IMR-90 (cell line): ENCODE measurements around the gene C2. TPM values are rescaled to one million over a fixed set of nuclear protein-coding genes. Genes with fewer than 3 reads are reported as not detected.

Source experiments
- ATAC-seq: fragments of 200-7000 bp; cut with Tn5 transposase; 2 replicates; pipeline ENCODE4 v1.9.1; 2020; ENCODE audit warnings: low read depth, mild to moderate bottlenecking, moderate library complexity
- BruUV-seq: library from RNA; stranded (reverse); fragments of 400-500 nt; replicated peaks from 2 replicates; lab custom pipeline; 2021; lab: Mats Ljungman, UMichigan
- CTCF ChIA-PET: fragments of 300-600 bp; formaldehyde crosslinking; extraction: SDS; loops from one replicate; lab custom pipeline; 2021; ENCODE audit warnings: antibody characterized with exemption; lab: Yijun Ruan, JAX
- POLR2A ChIA-PET: fragments of 300-600 bp; sonication (Branson Sonifier 250); formaldehyde crosslinking; loops from one replicate; lab custom pipeline; 2022; ENCODE audit warnings: antibody characterized with exemption; ENCODE audit not compliant: unreplicated experiment; lab: Charles Lee
- DNase-seq: peaks from one replicate; pipeline ENCODE4 v3.0.0; 2013
- H2AFZ ChIP-seq: replicated peaks from 2 replicates; pipeline ENCODE3; 2013; ENCODE audit warnings: low read length, mild to moderate bottlenecking; ENCODE audit not compliant: poor library complexity
- H2AK5ac ChIP-seq: 2 replicates; pipeline ENCODE4 v1.6.1; 2013; ENCODE audit warnings: low read depth, low read length, inconsistent platforms
- H2AK9ac ChIP-seq: replicated peaks from 2 replicates; pipeline ENCODE3; 2013; ENCODE audit warnings: mild to moderate bottlenecking, low read depth, low read length, moderate library complexity; ENCODE audit not compliant: poor library complexity
- H2BK120ac ChIP-seq: 2 replicates; pipeline ENCODE4 v1.6.1; 2013; ENCODE audit warnings: low read depth, low read length, inconsistent platforms
- H2BK15ac ChIP-seq: 3 replicates; pipeline ENCODE4 v1.6.1; 2013; ENCODE audit warnings: low read depth, low read length, inconsistent platforms
- H2BK20ac ChIP-seq: 2 replicates; pipeline ENCODE4 v1.6.1; 2013; ENCODE audit warnings: low read depth, mild to moderate bottlenecking, inconsistent platforms, low read length, moderate library complexity
- H2BK5ac ChIP-seq: 2 replicates; pipeline ENCODE4 v1.6.1; 2013; ENCODE audit warnings: mild to moderate bottlenecking, low read depth, low read length, inconsistent platforms; ENCODE audit not compliant: poor library complexity, severe bottlenecking
- H3K14ac ChIP-seq: replicated peaks from 2 replicates; pipeline ENCODE4 v1.6.1; 2013; ENCODE audit warnings: low read depth, low read length, inconsistent platforms
- H3K18ac ChIP-seq: 2 replicates; pipeline ENCODE4 v1.6.1; 2013; ENCODE audit warnings: low read depth, low read length, control low read depth
- H3K23ac ChIP-seq: 2 replicates; pipeline ENCODE4 v1.6.1; 2013; ENCODE audit warnings: low read depth, low read length, inconsistent platforms
- H3K27ac ChIP-seq: 2 replicates; pipeline ENCODE4 v1.5.1; 2013; ENCODE audit warnings: mild to moderate bottlenecking, control low read depth, low read length; ENCODE audit not compliant: insufficient read depth
- H3K27me3 ChIP-seq: 2 replicates; pipeline ENCODE4 v1.6.1; 2013; ENCODE audit warnings: low read length; ENCODE audit not compliant: control insufficient read depth, insufficient read depth
- H3K36me3 ChIP-seq: 2 replicates; pipeline ENCODE4 v1.6.1; 2013; ENCODE audit warnings: low read length, mixed read lengths; ENCODE audit not compliant: control insufficient read depth, insufficient read depth
- H3K4ac ChIP-seq: 2 replicates; pipeline ENCODE4 v1.6.1; 2013; ENCODE audit warnings: low read depth, low read length, inconsistent platforms
- H3K4me1 ChIP-seq: 2 replicates; pipeline ENCODE4 v1.6.1; 2013; ENCODE audit warnings: low read length, mixed read lengths; ENCODE audit not compliant: control insufficient read depth, insufficient read depth
- H3K4me2 ChIP-seq: 2 replicates; pipeline ENCODE4 v1.6.1; 2013; ENCODE audit warnings: low read depth, mild to moderate bottlenecking, control low read depth, low read length, moderate library complexity
- H3K4me3 ChIP-seq: 2 replicates; pipeline ENCODE4 v1.5.1; 2013; ENCODE audit warnings: low read depth, mild to moderate bottlenecking, control low read depth, low read length, moderate library complexity; ENCODE audit not compliant: insufficient read depth
- H3K56ac ChIP-seq: 2 replicates; pipeline ENCODE4 v1.6.1; 2013; ENCODE audit warnings: low read length, inconsistent platforms; ENCODE audit not compliant: insufficient read depth; ENCODE audit errors: extremely low read depth
- H3K79me1 ChIP-seq, 2 experiments: 2 replicates each; pipeline ENCODE4 v1.6.1; 2013; ENCODE audit warnings: low read length in 2 of 2, inconsistent platforms in 1 of 2, low read depth in 1 of 2
- H3K9ac ChIP-seq: 2 replicates; pipeline ENCODE4 v1.6.1; 2013; ENCODE audit warnings: low read depth, low read length, control low read depth
- H3K9me1 ChIP-seq: 2 replicates; pipeline ENCODE4 v1.6.1; 2013; ENCODE audit warnings: low read length, inconsistent platforms; ENCODE audit not compliant: insufficient read depth
- H3K9me3 ChIP-seq: 2 replicates; pipeline ENCODE4 v1.6.1; 2013; ENCODE audit warnings: low read length; ENCODE audit not compliant: control insufficient read depth, insufficient read depth
- H4K20me1 ChIP-seq: 2 replicates; pipeline ENCODE4 v1.6.1; 2013; ENCODE audit warnings: low read length, inconsistent platforms; ENCODE audit not compliant: insufficient read depth
- H4K5ac ChIP-seq: 2 replicates; pipeline ENCODE4 v1.6.1; 2013; ENCODE audit warnings: mild to moderate bottlenecking, low read depth, low read length, control low read depth
- H4K8ac ChIP-seq, 2 experiments: 2 replicates each; pipeline ENCODE4 v1.6.1; 2013; ENCODE audit warnings: low read depth in 2 of 2, low read length in 2 of 2, control low read depth in 1 of 2, inconsistent platforms in 1 of 2
- H4K91ac ChIP-seq: 2 replicates; pipeline ENCODE4 v1.6.1; 2013; ENCODE audit warnings: low read depth, low read length, inconsistent platforms; ENCODE audit not compliant: insufficient read depth
- BHLHE40 ChIP-seq: fragments of 150-350 bp; IDR thresholded peaks from 2 replicates; pipeline ENCODE4 v1.6.1; 2016; ENCODE audit warnings: mild to moderate bottlenecking, low read depth, low read length
- CHD1 ChIP-seq: IDR thresholded peaks from 2 replicates; pipeline ENCODE4 v1.6.1; 2012; ENCODE audit warnings: low read depth, low read length, improper control_type of control experiment
- MAFK ChIP-seq: IDR thresholded peaks from 2 replicates; pipeline ENCODE4 v1.6.1; 2012; ENCODE audit warnings: low read depth, low read length, improper control_type of control experiment
- MXI1 ChIP-seq: IDR thresholded peaks from 2 replicates; pipeline ENCODE4 v1.6.1; 2012; ENCODE audit warnings: low read depth, mild to moderate bottlenecking, low read length, moderate library complexity, borderline replicate concordance
- POLR2A ChIP-seq: IDR thresholded peaks from 2 replicates; pipeline ENCODE4 v1.6.1; 2012; ENCODE audit warnings: mild to moderate bottlenecking, low read depth, low read length
- RFX5 ChIP-seq: IDR thresholded peaks from 2 replicates; pipeline ENCODE4 v1.8.0; 2012; ENCODE audit warnings: low read depth, mild to moderate bottlenecking, low read length, moderate library complexity
- SMC3 ChIP-seq: fragments of 150-350 bp; IDR thresholded peaks from 2 replicates; pipeline ENCODE4 v1.6.1; 2016; ENCODE audit warnings: low read depth, mild to moderate bottlenecking, antibody characterized with exemption, low read length, moderate library complexity
- WGBS, 2 experiments: methylation state at CpG; one replicate each; pipeline versions ENCODE4 v1.1.5 to v1.1.7; 2013; ENCODE audit warnings: missing lambda C conversion rate in 2 of 2; ENCODE audit not compliant: insufficient read length in 1 of 2; ENCODE audit errors: extremely low coverage in 2 of 2; 5-methylcytosine and 5-hydroxymethylcytosine counted together
- dilution Hi-C: fragments of 300-500 bp; cut with HindIII; formaldehyde crosslinking; loops from one replicate; pipeline ENCODE4 v1.14.3; 2018; ENCODE audit warnings: low sequenced_read_pairs; ENCODE audit not compliant: unreplicated experiment
- in situ Hi-C: fragments of 300-500 bp; cut with MboI; formaldehyde crosslinking; loops from 3 replicates; pipeline ENCODE4 v1.14.3; 2019; ENCODE audit warnings: low sequenced_read_pairs, inconsistent platforms, mixed read lengths
- intact Hi-C: fragments of 100-400 bp; cut with micrococcal nuclease; formaldehyde crosslinking; loops from 2 replicates; pipeline ENCODE4 v1.10.0; 2022
- polyA plus RNA-seq, 3 experiments: library from polyadenylated mRNA; depleted of rRNA; stranded (reverse); fragments of >200 nt; gene quantifications; 2 replicates each; pipeline ENCODE4 v1.2.3, GENCODE V29; 2012; ENCODE audit warnings: low replicate concordance in 1 of 3
- total RNA-seq: library from RNA; depleted of rRNA; stranded (reverse); fragments of >200 nt; gene quantifications from 2 replicates; pipeline ENCODE4 v1.2.3, GENCODE V29; 2012
- TF ChIP-seq, protein P1 (sequence below): fragments of 150-350 bp; IDR thresholded peaks from 2 replicates; pipeline ENCODE4 v1.6.1; 2017; ENCODE audit warnings: mild to moderate bottlenecking, antibody characterized with exemption, low read length, low read depth
- TF ChIP-seq, protein P2 (sequence below): fragments of 150-350 bp; IDR thresholded peaks from 2 replicates; pipeline ENCODE4 v1.6.1; 2016; ENCODE audit warnings: low read depth, mild to moderate bottlenecking, low read length, moderate library complexity, borderline replicate concordance

Gene C2
- total and polyA plus RNA-seq, 2 of the 4 experiments (the other 2 are of a cell fraction), result 0.18 to 0.19 TPM

DNA sequence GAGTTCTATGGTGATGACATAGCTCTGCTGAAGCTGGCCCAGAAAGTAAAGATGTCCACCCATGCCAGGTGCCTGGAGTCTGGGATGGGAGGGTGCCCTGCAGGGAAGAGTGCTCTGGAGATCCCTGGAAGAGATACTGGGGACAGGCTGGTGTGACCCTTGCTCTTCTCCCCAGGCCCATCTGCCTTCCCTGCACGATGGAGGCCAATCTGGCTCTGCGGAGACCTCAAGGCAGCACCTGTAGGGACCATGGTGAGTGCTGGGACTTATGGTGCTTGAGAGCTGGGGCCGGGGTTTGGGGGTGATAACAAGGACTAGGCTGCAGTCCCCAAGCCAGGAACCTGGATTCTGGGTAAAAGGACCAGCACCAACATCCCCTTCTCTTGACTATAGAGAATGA, 16.2 kb downstream of the C2 start:
- Histone ChIP-seq H4K91ac (no peak overlapping the region), H2BK120ac (no peak overlapping the region), H3K9me1 (peaks cover 8% of the 10 kb centered on the region), H3K9me3 (no peaks in the 10 kb centered on the region), H3K27ac (no peak overlapping the region), H3K27me3 (no peaks in the 10 kb centered on the region), H4K20me1 (no peaks in the 10 kb centered on the region), H3K23ac (no peak overlapping the region), H2BK20ac (no peak overlapping the region), H2AK9ac (no peak overlapping the region), H3K56ac (no peak overlapping the region), H3K79me1 (no peaks in the 10 kb centered on the region), H2AFZ (no peak overlapping the region), H3K4me1 (peaks cover 23% of the 10 kb centered on the region), H3K18ac (no peak overlapping the region), H3K36me3 (no peaks in the 10 kb centered on the region), H3K4me3 (no peak overlapping the region), H2BK5ac (no peak overlapping the region), H2AK5ac (no peak overlapping the region), H3K4me2 (no peak overlapping the region), H4K5ac (no peak overlapping the region), H2BK15ac (no peak overlapping the region), H3K9ac (no peak overlapping the region), H4K8ac (no peak overlapping the region), H3K4ac (no peak overlapping the region), H3K14ac (no peak overlapping the region)
- in situ Hi-C loops, result loop anchor here (10.0 kb wide), 1 partner anchor 259 kb away; the partner anchor contains the start of gene LY6G5C
- dilution Hi-C loops, result no loop called here
- ATAC-seq, result no peak
- CTCF ChIA-PET, result interaction anchor here (0.7 kb wide), 1 partner anchor 1357 kb away, joined by 3 read pairs; no protein-coding TSS in a partner anchor
- POLR2A ChIA-PET, result no interaction called here
- intact Hi-C loops, result no loop called here
- BruUV-seq, result no TSS peak
- no CpG with 5 or more reads among the region's 3 CpGs for WGBS, 2 experiments
- TF ChIP-seq BHLHE40 (no peak), RFX5 (no peak), CHD1 (no peak), MAFK (no peak), SMC3 (no peak), MXI1 (no peak), POLR2A (no peak)
- TF ChIP-seq, protein P1, sequence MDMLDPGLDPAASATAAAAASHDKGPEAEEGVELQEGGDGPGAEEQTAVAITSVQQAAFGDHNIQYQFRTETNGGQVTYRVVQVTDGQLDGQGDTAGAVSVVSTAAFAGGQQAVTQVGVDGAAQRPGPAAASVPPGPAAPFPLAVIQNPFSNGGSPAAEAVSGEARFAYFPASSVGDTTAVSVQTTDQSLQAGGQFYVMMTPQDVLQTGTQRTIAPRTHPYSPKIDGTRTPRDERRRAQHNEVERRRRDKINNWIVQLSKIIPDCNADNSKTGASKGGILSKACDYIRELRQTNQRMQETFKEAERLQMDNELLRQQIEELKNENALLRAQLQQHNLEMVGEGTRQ, result no peak
- TF ChIP-seq, protein P2, sequence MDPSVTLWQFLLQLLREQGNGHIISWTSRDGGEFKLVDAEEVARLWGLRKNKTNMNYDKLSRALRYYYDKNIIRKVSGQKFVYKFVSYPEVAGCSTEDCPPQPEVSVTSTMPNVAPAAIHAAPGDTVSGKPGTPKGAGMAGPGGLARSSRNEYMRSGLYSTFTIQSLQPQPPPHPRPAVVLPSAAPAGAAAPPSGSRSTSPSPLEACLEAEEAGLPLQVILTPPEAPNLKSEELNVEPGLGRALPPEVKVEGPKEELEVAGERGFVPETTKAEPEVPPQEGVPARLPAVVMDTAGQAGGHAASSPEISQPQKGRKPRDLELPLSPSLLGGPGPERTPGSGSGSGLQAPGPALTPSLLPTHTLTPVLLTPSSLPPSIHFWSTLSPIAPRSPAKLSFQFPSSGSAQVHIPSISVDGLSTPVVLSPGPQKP, result no peak
- no peak for DNase-seq
